Measurements from ENCODE around the gene TMEM198.

DNA sequence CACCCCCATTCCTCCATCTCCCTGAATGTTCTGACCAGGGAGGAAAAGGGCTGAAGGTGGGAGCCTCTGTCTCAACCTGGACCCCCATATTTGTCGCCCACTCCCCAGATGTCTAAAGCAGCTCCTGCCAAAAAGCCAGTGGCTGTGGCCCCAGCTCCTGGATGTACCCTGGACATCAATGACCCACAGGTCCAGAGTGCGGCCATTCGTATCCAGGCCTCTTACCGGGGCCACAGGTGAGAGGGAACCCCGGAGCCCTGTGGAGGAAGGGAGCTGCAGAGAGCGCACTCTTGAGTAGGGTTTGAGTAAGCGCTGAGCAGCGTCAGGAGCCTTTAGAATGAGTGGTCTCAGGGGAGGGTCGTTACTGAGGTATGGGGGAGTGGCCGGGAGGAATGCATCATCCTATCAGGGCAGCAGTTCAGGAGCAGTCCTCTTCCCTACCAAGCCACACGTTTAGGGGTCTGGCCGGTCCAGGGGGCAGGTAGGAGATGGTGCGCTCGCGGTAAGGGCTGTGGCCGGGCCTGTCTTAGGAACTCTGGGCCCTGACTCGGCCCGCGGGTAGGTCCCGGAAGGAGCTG is 47.5 kb upstream of the TMEM198 start:
- TF ChIP-seq, protein P1, sequence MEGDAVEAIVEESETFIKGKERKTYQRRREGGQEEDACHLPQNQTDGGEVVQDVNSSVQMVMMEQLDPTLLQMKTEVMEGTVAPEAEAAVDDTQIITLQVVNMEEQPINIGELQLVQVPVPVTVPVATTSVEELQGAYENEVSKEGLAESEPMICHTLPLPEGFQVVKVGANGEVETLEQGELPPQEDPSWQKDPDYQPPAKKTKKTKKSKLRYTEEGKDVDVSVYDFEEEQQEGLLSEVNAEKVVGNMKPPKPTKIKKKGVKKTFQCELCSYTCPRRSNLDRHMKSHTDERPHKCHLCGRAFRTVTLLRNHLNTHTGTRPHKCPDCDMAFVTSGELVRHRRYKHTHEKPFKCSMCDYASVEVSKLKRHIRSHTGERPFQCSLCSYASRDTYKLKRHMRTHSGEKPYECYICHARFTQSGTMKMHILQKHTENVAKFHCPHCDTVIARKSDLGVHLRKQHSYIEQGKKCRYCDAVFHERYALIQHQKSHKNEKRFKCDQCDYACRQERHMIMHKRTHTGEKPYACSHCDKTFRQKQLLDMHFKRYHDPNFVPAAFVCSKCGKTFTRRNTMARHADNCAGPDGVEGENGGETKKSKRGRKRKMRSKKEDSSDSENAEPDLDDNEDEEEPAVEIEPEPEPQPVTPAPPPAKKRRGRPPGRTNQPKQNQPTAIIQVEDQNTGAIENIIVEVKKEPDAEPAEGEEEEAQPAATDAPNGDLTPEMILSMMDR (IDR thresholded peaks at IDR 0.05): no peak
- TF ChIP-seq POLR2AphosphoS5 (IDR thresholded peaks at IDR 0.05) (no peak), POLR2A (IDR thresholded peaks at IDR 0.05) (no peak), EP300 (IDR thresholded peaks at IDR 0.05; ENCODE audit: low read depth) (no peak)
